ENCODE data around the gene RBM25.

DNA sequence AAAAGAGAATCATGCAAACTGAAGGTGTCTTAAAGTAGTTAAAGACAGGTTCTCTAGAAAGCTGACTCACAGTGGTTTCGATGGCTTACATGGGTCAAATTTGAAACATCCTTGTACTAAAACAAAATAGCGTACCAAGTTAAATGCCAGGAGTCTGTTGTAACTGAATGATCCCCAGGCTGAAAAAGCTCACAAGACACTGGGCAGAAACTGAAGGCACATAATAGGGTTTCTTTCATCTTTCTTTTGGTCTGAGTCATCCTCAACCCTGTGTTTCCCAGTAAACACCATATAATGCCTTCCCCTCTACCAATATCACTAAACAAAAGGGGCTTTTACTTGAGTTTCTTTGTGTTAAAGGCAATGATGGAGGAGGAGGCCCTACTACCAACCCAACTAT, 44.2 kb upstream of the RBM25 start:
- TF ChIP-seq POLR2A (IDR thresholded peaks at IDR 0.05) = no peak
- TF ChIP-seq, protein P1, sequence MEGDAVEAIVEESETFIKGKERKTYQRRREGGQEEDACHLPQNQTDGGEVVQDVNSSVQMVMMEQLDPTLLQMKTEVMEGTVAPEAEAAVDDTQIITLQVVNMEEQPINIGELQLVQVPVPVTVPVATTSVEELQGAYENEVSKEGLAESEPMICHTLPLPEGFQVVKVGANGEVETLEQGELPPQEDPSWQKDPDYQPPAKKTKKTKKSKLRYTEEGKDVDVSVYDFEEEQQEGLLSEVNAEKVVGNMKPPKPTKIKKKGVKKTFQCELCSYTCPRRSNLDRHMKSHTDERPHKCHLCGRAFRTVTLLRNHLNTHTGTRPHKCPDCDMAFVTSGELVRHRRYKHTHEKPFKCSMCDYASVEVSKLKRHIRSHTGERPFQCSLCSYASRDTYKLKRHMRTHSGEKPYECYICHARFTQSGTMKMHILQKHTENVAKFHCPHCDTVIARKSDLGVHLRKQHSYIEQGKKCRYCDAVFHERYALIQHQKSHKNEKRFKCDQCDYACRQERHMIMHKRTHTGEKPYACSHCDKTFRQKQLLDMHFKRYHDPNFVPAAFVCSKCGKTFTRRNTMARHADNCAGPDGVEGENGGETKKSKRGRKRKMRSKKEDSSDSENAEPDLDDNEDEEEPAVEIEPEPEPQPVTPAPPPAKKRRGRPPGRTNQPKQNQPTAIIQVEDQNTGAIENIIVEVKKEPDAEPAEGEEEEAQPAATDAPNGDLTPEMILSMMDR (IDR thresholded peaks at IDR 0.05) = no peak
